Osteocyte (in vitro differentiated cells): ENCODE data around the gene RAD54L2. TPM values are rescaled to one million over a fixed set of nuclear protein-coding genes. Genes with fewer than 3 reads are reported as not detected.

Source experiments
- DNase-seq: peaks from one replicate; pipeline ENCODE4 v3.0.0; 2021; ENCODE audit warnings: mixed read lengths; ENCODE audit not compliant: unreplicated experiment; ENCODE audit errors: extremely low spot score
- H3K27ac Mint-ChIP-seq: one replicate; pipeline ENCODE4 v1.8.0; 2021; ENCODE audit warnings: mild to moderate bottlenecking, mixed read lengths; ENCODE audit not compliant: unreplicated experiment
- H3K27me3 Mint-ChIP-seq: one replicate; pipeline ENCODE4 v1.8.0; 2021; ENCODE audit warnings: mixed read lengths; ENCODE audit not compliant: unreplicated experiment
- H3K36me3 Mint-ChIP-seq: one replicate; pipeline ENCODE4 v1.8.0; 2021; ENCODE audit warnings: mixed read lengths; ENCODE audit not compliant: unreplicated experiment
- H3K4me1 Mint-ChIP-seq: one replicate; pipeline ENCODE4 v1.8.0; 2021; ENCODE audit warnings: mixed read lengths; ENCODE audit not compliant: unreplicated experiment
- H3K4me3 Mint-ChIP-seq: one replicate; pipeline ENCODE4 v1.8.0; 2021; ENCODE audit warnings: mild to moderate bottlenecking, moderate library complexity, mixed read lengths; ENCODE audit not compliant: unreplicated experiment
- H3K9me3 Mint-ChIP-seq: one replicate; pipeline ENCODE4 v1.8.0; 2021; ENCODE audit warnings: mixed read lengths; ENCODE audit not compliant: unreplicated experiment
- CTCF ChIP-seq: fragments of 200-600 bp; sonication (generic); IDR thresholded peaks from 2 replicates; pipeline ENCODE4 v1.5.0; 2021; ENCODE audit warnings: antibody characterized with exemption, mild to moderate bottlenecking, moderate library complexity
- total RNA-seq: library from RNA; stranded (reverse); gene quantifications from 2 replicates; pipeline ENCODE4 v1.2.1, GENCODE V29; 2021

RAD54L2 gene
- total RNA-seq, 1 donor from 2014 or later, result 28.3 TPM

GRCh38 chr3:51578238-51578637, 39.7 kb downstream of the RAD54L2 start:
- Mint-ChIP-seq H3K4me3 (no peak overlapping the region), H3K27ac (no peak overlapping the region)

GRCh38 chr3:51580418-51580817, 41.9 kb downstream of the RAD54L2 start:
- Mint-ChIP-seq H3K27me3 (no peaks in the 10 kb centered on the region), H3K9me3 (peaks cover 4% of the 10 kb centered on the region), H3K36me3 (peaks cover 20% of the 10 kb centered on the region), H3K27ac (no peak overlapping the region), H3K4me3 (no peak overlapping the region), H3K4me1 (peaks cover 20% of the 10 kb centered on the region)
- no peak for TF ChIP-seq CTCF
- DNase-seq, result no peak

More at GRCh38 chr3:51578238-51578637, 39.7 kb downstream of the RAD54L2 start:
- TF ChIP-seq CTCF, result no peak
- Mint-ChIP-seq H3K4me1 (peaks cover 13% of the 10 kb centered on the region), H3K36me3 (peaks cover 29% of the 10 kb centered on the region), H3K9me3 (peaks cover 4% of the 10 kb centered on the region), H3K27me3 (no peaks in the 10 kb centered on the region)
- no peak for DNase-seq

- Mint-ChIP-seq H3K9me3 (peaks cover 3% of the 10 kb centered on the region), H3K4me3 (no peak overlapping the region), H3K27ac (no peak overlapping the region), H3K36me3 (peaks cover 16% of the 10 kb centered on the region), H3K27me3 (no peaks in the 10 kb centered on the region), H3K4me1 (peaks cover 20% of the 10 kb centered on the region)
- DNase-seq, result no peak
- TF ChIP-seq CTCF, result no peak
These were observed 43.0 kb downstream of the RAD54L2 start for GRCh38 chr3:51581524-51581923.

GRCh38 chr3:51585197-51585596, 46.7 kb downstream of the RAD54L2 start:
- no peak for TF ChIP-seq CTCF
- Mint-ChIP-seq H3K4me3 (no peak overlapping the region), H3K36me3 (peaks cover 6% of the 10 kb centered on the region), H3K9me3 (no peaks in the 10 kb centered on the region), H3K4me1 (peaks cover 20% of the 10 kb centered on the region), H3K27me3 (no peaks in the 10 kb centered on the region), H3K27ac (no peak overlapping the region)
- no peak for DNase-seq

GRCh38 chr3:51585871-51586270, 47.4 kb downstream of the RAD54L2 start:
- TF ChIP-seq CTCF, result no peak
- no peaks in the 10 kb centered on the region for H3K9me3 Mint-ChIP-seq
- H3K4me1 Mint-ChIP-seq, result peaks cover 20% of the 10 kb centered on the region
- H3K36me3 Mint-ChIP-seq, result peaks cover 8% of the 10 kb centered on the region
- no peak overlapping the region for H3K27ac Mint-ChIP-seq
- no peak overlapping the region for H3K4me3 Mint-ChIP-seq
- no peaks in the 10 kb centered on the region for H3K27me3 Mint-ChIP-seq
- no peak for DNase-seq

Other genes with a start within 250 kb of the RAD54L2 start
- 94.1 and 94.8 TPM in 2 replicates for gene MANF, start 153.4 kb upstream of the RAD54L2 start, total RNA-seq
- gene RBM15B, start 147.4 kb upstream of the RAD54L2 start, total RNA-seq, result 50.3 and 53.7 TPM in 2 replicates
- 16.8 and 17.5 TPM in 2 replicates for gene DCAF1, start 38.7 kb upstream of the RAD54L2 start, total RNA-seq
- 63.0 and 65.2 TPM in 2 replicates for gene TEX264, start 132.5 kb downstream of the RAD54L2 start, total RNA-seq
- 0.10 and 0.32 TPM in 2 replicates for gene GRM2, start 168.3 kb downstream of the RAD54L2 start, total RNA-seq
- gene IQCF6, start 240.5 kb downstream of the RAD54L2 start, total RNA-seq, result not detected in 2 replicates